GM03348 (cell line): ENCODE measurements around the gene SNX33.
"Not testable (repeated sequence)": the region's sequence is repeated elsewhere in the genome, so short reads cannot be mapped to it uniquely, and the experiment has no call there.

Experiments
- DNase-seq: peaks from one replicate; pipeline ENCODE4 v3.0.0; 2012; ENCODE audit warnings: low spot score

The SNX33 gene

GRCh38 chr15:75647370-75648155 lies at the start of gene SNX33:
Gene SNX33, plus strand, starts transcription at chr15:75647912. Its CDS starts 1,191 bp downstream, at chr15:75649103.
- peak; percentile 92 for DNase-seq

DNA sequence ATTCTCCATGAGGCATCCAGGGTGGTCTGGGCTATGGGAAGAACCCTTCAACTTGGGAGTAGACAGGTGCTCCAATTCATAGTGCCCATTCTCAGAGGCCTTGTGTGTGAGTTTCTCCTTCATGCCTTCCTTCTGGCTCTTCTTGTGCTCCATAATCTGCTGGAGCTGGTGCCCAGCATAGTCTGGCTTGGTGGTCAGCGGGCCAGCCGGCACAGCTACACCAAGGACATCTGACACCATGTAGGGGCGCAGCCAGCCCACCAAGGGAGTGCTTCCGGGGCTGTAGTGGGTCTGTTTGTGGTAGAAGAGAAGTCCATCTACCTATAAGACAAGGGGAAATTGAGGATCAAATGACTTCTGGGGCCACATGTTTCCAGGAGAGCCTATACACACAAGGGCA lies 49.4 kb upstream of the SNX33 start:
- DNase-seq, result no peak

- no peak for DNase-seq
These were observed 48.3 kb upstream of the SNX33 start for GRCh38 chr15:75599401-75599800.

GRCh38 chr15:75606026-75606425 lies 41.7 kb upstream of the SNX33 start:
- no peak for DNase-seq

- no peak for DNase-seq
These were observed 40.7 kb upstream of the SNX33 start for GRCh38 chr15:75606711-75607699.

GRCh38 chr15:75616766-75617165 lies 30.9 kb upstream of the SNX33 start:
- DNase-seq, result no peak

GRCh38 chr15:75620058-75620820 lies 27.5 kb upstream of the SNX33 start:
- DNase-seq, result peak; percentile 81

DNA sequence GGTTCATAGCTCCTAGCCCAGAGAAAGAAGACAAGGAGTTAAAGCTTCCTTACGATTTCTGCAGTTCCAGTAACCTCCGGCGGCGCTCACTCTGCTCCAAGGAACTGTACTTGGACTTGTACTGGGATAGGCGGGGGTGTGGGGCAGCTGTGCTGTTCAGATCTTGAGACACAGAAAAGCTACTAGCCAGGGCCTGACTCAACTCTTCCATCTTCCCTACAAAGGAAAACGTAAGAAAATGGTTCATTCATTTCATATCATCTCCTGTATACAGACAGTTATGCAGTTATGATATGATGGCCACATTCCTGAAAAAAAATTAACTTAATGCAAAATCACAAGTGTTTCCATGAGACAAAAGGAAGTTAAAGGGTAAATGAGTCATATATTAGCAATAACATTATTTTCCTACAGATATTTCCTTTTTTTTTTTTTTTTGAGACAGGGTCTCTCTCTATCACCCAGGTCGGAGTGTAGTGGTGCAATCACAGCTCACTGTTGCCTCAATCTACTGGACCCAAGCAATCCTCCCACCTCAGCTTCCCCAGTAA lies 26.8 kb upstream of the SNX33 start:
- peak; percentile 88 for DNase-seq

DNA sequence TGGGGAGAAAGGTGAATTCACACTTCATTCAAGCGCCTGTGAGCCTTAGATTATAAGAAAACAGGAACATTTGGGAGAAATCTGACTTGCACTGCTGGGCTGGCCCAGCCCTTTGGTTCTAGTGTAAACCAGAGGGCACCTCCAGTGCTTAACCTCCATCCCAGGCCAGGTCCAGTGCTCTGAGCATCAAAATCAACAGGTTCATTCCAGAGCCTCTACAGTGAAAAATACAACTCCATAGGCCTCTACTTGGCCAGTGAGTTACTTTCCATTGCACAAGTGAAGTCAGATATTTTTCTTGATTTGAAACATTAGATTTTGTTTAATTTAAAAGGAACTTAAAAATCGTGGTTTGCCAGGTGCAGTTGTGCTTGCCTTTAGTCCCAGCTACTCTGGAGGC lies 25.2 kb upstream of the SNX33 start:
- DNase-seq, result no peak

DNA sequence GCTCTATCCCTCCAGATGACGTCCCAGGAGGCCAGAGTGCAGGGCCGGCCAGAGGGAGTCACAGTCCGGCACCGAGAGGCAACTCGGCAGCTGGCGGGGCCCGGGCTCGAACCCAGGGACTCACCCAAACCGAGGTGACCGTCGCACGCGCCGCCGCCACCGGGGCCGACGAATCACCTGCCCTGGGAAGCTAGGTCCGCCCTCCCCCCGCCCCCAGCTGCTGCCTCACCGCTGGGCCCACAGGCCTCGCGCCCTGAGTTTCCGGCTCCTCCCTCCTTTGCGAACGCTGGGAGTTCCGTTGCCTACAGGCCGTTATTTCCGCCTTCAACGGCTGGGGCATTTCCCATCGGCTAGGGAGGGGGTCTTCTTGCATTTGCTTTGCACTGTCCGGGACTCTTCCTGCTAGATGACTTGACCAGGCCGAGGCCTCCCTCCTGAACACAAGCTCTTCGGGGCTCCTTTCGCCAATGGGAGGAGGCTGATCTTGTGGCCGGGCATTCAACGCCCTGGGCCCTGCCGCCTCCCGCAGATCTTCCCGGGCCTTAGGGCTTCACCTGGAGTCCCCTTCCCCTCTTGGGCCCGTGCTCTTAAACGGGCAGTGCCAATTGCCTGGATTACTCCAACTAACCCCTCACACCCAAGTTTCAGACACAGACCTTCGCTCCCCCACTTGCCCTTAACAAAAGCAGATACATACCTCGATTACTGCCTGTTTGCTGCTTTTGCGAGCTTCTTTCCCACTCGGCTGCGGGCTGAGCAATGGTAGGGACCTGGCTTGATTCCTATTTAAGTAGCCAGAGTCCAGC lies 22.0 kb upstream of the SNX33 start, which contains the start of gene SNUPN:
Gene SNUPN, minus strand, starts transcription at position 184 of the 806 bp plus-strand sequence. CDS start 4,674 bp downstream, outside the sequence.
- DNase-seq, result peak; percentile 96

GRCh38 chr15:75631935-75632334 lies 15.8 kb upstream of the SNX33 start:
- no peak for DNase-seq

- not testable (repeated sequence) for DNase-seq
These were observed 13.8 kb upstream of the SNX33 start for GRCh38 chr15:75633922-75634321.

GRCh38 chr15:75636026-75636425 lies 11.7 kb upstream of the SNX33 start:
- no peak for DNase-seq

DNA sequence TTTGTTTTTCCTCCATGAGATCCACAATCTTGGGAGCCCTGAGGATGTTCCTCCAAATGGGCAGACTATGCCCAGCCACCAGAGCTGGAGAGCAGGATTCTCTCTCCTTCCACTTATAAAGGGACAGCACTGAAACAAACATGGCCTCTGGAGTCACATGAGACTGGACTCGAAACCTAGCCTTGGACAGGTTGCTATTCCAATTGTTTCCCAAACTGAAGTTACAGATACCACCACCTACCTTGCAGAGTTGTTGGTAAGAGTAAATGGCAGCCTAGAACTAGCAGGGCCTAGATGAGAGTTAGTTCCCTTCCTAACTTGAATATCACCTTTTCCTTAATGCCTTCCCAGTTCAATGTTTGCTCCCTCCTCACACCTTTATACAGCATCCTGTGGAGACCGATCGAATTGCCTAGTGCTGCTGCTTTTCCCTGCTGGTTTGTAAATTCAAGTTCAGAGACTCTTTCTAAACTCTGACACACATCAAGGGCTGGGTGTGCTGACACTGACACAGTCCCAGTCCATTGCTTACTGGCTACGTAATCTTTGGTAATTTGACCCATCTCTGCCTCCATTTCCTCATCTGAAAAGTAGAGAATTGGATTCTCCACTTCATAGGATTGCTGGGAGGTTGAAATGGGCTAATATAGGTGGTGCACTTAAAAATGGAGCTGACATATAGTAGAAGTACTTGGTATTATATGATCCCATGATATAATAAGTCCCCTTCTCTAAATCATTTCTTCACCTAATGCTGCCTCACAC lies 10.3 kb upstream of the SNX33 start:
- DNase-seq, result no peak

- DNase-seq, result no peak
These were observed 8.5 kb upstream of the SNX33 start for GRCh38 chr15:75639191-75639708.

GRCh38 chr15:75639709-75640482 lies 7.8 kb upstream of the SNX33 start, which contains the start of gene IMP3:
Gene IMP3, minus strand, starts transcription at chr15:75640224. Its CDS starts 56 bp downstream, at chr15:75640168.
- DNase-seq, result peak; percentile 97

- DNase-seq, result no peak
These were observed 7.1 kb upstream of the SNX33 start for GRCh38 chr15:75640483-75641178.

GRCh38 chr15:75641179-75641503 lies 6.6 kb upstream of the SNX33 start:
- DNase-seq, result no peak
